Peyer's patch (tissue), 4 donors: ENCODE measurements around the gene RIOK2.

Source experiments
- CTCF ChIP-seq, 6 experiments: fragments of 450-650 bp in 4 of 6; fragments of 200-600 bp in 2 of 6; sonication (generic) in 1 of 6; IDR thresholded peaks; one replicate each; pipeline ENCODE4 v1.5.1; 2017 to 2019; ENCODE audit warnings: antibody characterized with exemption in 6 of 6, mild to moderate bottlenecking in 3 of 6, moderate library complexity in 1 of 6
- POLR2A ChIP-seq, 2 donors: fragments of 450-650 bp; IDR thresholded peaks; one replicate each; pipeline ENCODE4 v1.5.1; 2017; ENCODE audit warnings: antibody characterized with exemption in 2 of 2, mild to moderate bottlenecking in 2 of 2, moderate library complexity in 2 of 2

DNA sequence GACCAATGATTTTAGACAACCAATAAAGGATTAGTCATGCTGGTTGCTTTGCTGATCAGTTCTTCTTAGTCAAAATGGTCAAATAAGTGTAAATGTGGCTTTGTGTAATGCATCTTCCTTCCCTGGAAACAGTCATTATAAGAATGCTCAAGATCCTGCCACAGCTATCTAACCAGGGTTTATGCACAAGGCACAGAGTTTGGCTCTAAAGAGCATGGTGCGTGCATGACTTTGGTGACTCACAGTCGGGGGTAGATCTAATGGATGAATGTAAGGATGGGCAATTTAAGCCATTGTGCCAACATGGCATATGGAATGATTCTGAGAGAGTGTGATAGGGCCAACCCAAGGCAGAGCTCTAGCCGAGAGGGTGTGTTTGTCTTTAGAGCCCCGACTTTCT, 47.2 kb downstream of the RIOK2 start:
- TF ChIP-seq POLR2A (IDR thresholded peaks at IDR 0.05) (no peak), CTCF (IDR thresholded peaks at IDR 0.05) (no peak)
